ENCODE measurements around the gene RBM15B. TPM values are rescaled to one million over a fixed set of nuclear protein-coding genes. Genes with fewer than 3 reads are reported as not detected.

The RBM15B gene
- total and polyA plus RNA-seq, 9 of the 15 experiments (the other 6 are each of a cell fraction or from before 2014, with no cell fraction given): 1.8 to 21.0 (median 10.5) TPM

DNA sequence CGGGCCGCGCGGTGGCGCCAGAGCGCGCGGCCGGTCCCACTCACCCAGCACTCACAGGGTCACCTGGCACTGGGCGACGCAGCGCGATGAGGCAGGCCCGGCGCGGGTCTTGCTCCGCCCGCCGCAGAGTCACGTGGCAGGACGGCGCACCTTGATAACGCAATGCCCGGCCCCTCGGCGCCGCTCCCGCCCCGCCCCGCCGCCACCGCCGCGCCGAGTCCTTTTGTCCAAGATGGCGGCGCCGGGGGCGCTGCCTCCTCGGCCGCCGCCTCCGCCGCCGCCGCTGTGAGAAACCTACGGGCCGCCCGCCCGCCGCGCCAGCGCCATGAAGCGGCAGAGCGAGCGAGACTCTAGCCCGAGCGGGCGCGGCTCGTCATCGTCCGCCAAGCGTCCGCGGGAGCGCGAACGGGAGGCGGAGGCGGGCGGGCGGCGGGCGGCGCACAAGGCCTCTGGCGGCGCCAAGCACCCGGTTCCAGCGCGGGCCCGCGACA lies at the start of gene RBM15B (continued):
- TF ChIP-seq, protein P1, sequence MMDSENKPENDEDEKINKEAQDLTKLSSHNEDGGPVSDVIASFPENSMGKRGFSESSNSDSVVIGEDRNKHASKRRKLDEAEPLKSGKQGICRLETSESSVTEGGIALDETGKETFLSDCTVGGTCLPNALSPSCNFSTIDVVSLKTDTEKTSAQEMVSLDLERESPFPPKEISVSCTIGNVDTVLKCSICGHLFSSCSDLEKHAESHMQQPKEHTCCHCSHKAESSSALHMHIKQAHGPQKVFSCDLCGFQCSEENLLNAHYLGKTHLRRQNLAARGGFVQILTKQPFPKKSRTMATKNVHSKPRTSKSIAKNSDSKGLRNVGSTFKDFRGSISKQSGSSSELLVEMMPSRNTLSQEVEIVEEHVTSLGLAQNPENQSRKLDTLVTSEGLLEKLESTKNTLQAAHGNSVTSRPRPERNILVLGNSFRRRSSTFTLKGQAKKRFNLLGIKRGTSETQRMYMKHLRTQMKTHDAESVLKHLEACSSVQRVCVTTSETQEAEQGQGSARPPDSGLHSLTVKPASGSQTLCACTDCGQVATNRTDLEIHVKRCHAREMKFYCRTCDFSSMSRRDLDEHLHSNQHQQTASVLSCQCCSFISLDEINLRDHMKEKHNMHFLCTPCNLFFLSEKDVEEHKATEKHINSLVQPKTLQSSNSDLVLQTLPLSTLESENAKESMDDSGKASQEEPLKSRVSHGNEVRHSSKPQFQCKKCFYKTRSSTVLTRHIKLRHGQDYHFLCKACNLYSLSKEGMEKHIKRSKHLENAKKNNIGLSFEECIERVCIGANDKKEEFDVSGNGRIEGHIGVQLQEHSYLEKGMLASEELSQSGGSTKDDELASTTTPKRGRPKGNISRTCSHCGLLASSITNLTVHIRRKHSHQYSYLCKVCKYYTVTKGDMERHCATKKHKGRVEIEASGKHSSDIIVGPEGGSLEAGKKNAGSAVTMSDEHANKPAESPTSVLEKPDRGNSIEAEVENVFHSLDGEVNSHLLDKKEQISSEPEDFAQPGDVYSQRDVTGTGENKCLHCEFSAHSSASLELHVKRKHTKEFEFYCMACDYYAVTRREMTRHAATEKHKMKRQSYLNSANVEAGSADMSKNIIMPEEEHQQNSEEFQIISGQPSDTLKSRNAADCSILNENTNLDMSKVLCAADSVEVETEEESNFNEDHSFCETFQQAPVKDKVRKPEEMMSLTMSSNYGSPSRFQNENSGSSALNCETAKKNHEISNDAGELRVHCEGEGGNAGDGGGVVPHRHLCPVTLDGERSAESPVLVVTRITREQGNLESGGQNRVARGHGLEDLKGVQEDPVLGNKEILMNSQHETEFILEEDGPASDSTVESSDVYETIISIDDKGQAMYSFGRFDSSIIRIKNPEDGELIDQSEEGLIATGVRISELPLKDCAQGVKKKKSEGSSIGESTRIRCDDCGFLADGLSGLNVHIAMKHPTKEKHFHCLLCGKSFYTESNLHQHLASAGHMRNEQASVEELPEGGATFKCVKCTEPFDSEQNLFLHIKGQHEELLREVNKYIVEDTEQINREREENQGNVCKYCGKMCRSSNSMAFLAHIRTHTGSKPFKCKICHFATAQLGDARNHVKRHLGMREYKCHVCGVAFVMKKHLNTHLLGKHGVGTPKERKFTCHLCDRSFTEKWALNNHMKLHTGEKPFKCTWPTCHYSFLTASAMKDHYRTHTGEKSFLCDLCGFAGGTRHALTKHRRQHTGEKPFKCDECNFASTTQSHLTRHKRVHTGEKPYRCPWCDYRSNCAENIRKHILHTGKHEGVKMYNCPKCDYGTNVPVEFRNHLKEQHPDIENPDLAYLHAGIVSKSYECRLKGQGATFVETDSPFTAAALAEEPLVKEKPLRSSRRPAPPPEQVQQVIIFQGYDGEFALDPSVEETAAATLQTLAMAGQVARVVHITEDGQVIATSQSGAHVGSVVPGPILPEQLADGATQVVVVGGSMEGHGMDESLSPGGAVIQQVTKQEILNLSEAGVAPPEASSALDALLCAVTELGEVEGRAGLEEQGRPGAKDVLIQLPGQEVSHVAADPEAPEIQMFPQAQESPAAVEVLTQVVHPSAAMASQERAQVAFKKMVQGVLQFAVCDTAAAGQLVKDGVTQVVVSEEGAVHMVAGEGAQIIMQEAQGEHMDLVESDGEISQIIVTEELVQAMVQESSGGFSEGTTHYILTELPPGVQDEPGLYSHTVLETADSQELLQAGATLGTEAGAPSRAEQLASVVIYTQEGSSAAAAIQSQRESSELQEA (IDR thresholded peaks at IDR 0.05; ENCODE audit: low read depth): no peak
- TF ChIP-seq ZNF212 (CRISPR knock-in tag; IDR thresholded peaks at IDR 0.05) (no peak), SAP30 (IDR thresholded peaks at IDR 0.05; ENCODE audit: borderline replicate concordance, insufficient read depth, low read depth, low read length, poor library complexity, severe bottlenecking) (no peak), SNRNP70 (optimal IDR thresholded peaks at IDR 0.05; ENCODE audit: low read depth, low read length) (no peak), ERF (CRISPR knock-in tag; IDR thresholded peaks at IDR 0.05) (no peak), SP1 (CRISPR knock-in tag; IDR thresholded peaks at IDR 0.05) (peak; percentile 51; the same call in 1 of the 2 replicates), PCBP1 (IDR thresholded peaks at IDR 0.05; ENCODE audit: low read depth, low read length, poor library complexity, severe bottlenecking) (no peak), TEAD4 (IDR thresholded peaks at IDR 0.05; ENCODE audit: low read length) (no peak), TEAD4 (CRISPR knock-in tag; IDR thresholded peaks at IDR 0.05; ENCODE audit: borderline replicate concordance) (no peak), ZNF124 (CRISPR knock-in tag; IDR thresholded peaks at IDR 0.05) (no peak), ZNF830 (CRISPR knock-in tag; IDR thresholded peaks at IDR 0.05) (no peak), ILF3 (IDR thresholded peaks at IDR 0.05; ENCODE audit: borderline replicate concordance) (no peak), HDAC6 (IDR thresholded peaks at IDR 0.05; ENCODE audit: low read depth, low read length) (no peak), PTRF (tag; IDR thresholded peaks at IDR 0.05) (no peak), ELF4 (CRISPR knock-in tag; IDR thresholded peaks at IDR 0.05) (no peak)

Data from K562 (cell line).